Measurements from ENCODE around the gene PRKCZ. TPM values are rescaled to one million over a fixed set of nuclear protein-coding genes. Genes with fewer than 3 reads are reported as not detected.
A peak's percentile ranks its signal among the peaks of the same experiment; 100 is the strongest.

The PRKCZ gene
- total and polyA plus RNA-seq, 9 of the 15 experiments (the other 6 are each of a cell fraction or from before 2014, with no cell fraction given): 0.07 to 3.1 (median 1.3) TPM

- peak; percentile 100 for FAIRE-seq
- ChIA-PET CTCF (ENCODE audit: low intra/inter-chr PET ratio) (interaction anchor here (0.8 kb wide), 1 partner anchor 48 kb away, joined by 4 read pairs; the partner anchor contains the start of gene SKI), POLR2A (interaction anchor here (0.5 to 1.6 kb wide), 3 partner anchors 9 to 22 kb away, joined by 3 to 4 read pairs (median 3); no protein-coding TSS in a partner anchor)
- H3K27ac ChIP-seq (ENCODE audit: extremely low read depth, low read depth, low read length): peak overlapping the region; percentile 89
- peak; percentile 74 for ATAC-seq
- peaks cover 3% of the 10 kb centered on the region for H3K9me1 ChIP-seq (ENCODE audit: control insufficient read depth, insufficient read depth, low read length)
- peaks cover 3% of the 10 kb centered on the region; the same call in 1 of the 3 replicates for H3K79me2 ChIP-seq (ENCODE audit: control insufficient read depth, insufficient read depth, low read length)
- H3K36me3 ChIP-seq (ENCODE audit: control insufficient read depth, insufficient read depth, low read length): no peaks in the 10 kb centered on the region
- no peaks in the 10 kb centered on the region for H3K9me3 ChIP-seq (replicated peaks; ENCODE audit: control insufficient read depth, insufficient read depth, low read depth, low read length)
- H3K27me3 ChIP-seq (ENCODE audit: control insufficient read depth in 2 of 2, insufficient read depth in 2 of 2, low read length in 2 of 2): no peaks in the 10 kb centered on the region
- H3K4me1 ChIP-seq (replicated peaks in 1 of 2; ENCODE audit: control insufficient read depth in 2 of 2, insufficient read depth in 2 of 2, low read length in 2 of 2): peaks cover 27 to 80% of the 10 kb centered on the region in 2 experiments
- 16% methylated on average over 54 of the region's 58 CpGs for WGBS (ENCODE audit: insufficient coverage, low coverage, missing lambda C conversion rate)
- in situ Hi-C loops (cut with MboI): loop anchor here (25.0 kb wide), 1 partner anchor 357 kb away; the partner anchor contains the start of genes HES5 and PANK4
- intact Hi-C loops (cut with micrococcal nuclease): no loop called here
- TSS peak; percentile 53 for BruUV-seq (replicated peaks)
- peak overlapping the region; percentile 47 for H3K4me3 ChIP-seq
- peak; percentile 77 to 98 (median 82) for DNase-seq (ENCODE audit: extremely low read depth in 1 of 4, low spot score in 3 of 4)
- H2AFZ ChIP-seq (ENCODE audit: low read depth, low read length): peak overlapping the region; percentile 82
- H3K9ac ChIP-seq (ENCODE audit: insufficient read depth in 1 of 2, low read depth in 2 of 2, low read length in 2 of 2): peak overlapping the region; percentile 86 to 88
- peak overlapping the region; percentile 92 for H3K4me2 ChIP-seq (ENCODE audit: insufficient read depth, low read length)
- H4K20me1 ChIP-seq (replicated peaks; ENCODE audit: control insufficient read depth, insufficient read depth, low read length): no peaks in the 10 kb centered on the region
- TF ChIP-seq PML (IDR thresholded peaks at IDR 0.05; ENCODE audit: low read length) (peak; percentile 36; the same call in 1 of the 2 replicates), ZEB2 (IDR thresholded peaks at IDR 0.05) (no peak), SP2 (IDR thresholded peaks at IDR 0.05; ENCODE audit: extremely low read depth, low read depth, low read length, poor library complexity, severe bottlenecking) (no peak), UBTF (IDR thresholded peaks at IDR 0.05; ENCODE audit: borderline replicate concordance in 1 of 2, low read depth in 2 of 2, low read length in 2 of 2) (0 out of 4 replicates have a peak, but pooled peaks of 1 of the 2 experiments have one; percentile 35), ELF1 (tag; IDR thresholded peaks at IDR 0.05) (no peak), THAP7 (CRISPR knock-in tag; IDR thresholded peaks at IDR 0.05) (no peak), HMG20B (CRISPR knock-in tag; IDR thresholded peaks at IDR 0.05) (no peak), FOXA3 (CRISPR knock-in tag; conservative IDR thresholded peaks at IDR 0.05 in 1 of 2, IDR thresholded peaks at IDR 0.05 in 1 of 2) (no peak), TAL1 (IDR thresholded peaks at IDR 0.05) (no peak), CREB3L1 (IDR thresholded peaks at IDR 0.05; ENCODE audit: borderline replicate concordance, low read depth) (peak; percentile 100), ZNF280B (CRISPR knock-in tag; IDR thresholded peaks at IDR 0.05) (no peak), ZNF224 (CRISPR knock-in tag; IDR thresholded peaks at IDR 0.05) (no peak), TBL1XR1 (IDR thresholded peaks at IDR 0.05; ENCODE audit: low read length in 2 of 2) (peak in 1 of 2 experiments; percentile 99; a peak in 2 of 4 replicates), GTF2E2 (tag; IDR thresholded peaks at IDR 0.05) (no peak), ZC3H8 (IDR thresholded peaks at IDR 0.05) (no peak)
These were observed 130.4 kb downstream of the PRKCZ start for GRCh38 chr1:2180297-2181245.
